Measurements from ENCODE around the gene SPATS2.

SPATS2 gene

DNA sequence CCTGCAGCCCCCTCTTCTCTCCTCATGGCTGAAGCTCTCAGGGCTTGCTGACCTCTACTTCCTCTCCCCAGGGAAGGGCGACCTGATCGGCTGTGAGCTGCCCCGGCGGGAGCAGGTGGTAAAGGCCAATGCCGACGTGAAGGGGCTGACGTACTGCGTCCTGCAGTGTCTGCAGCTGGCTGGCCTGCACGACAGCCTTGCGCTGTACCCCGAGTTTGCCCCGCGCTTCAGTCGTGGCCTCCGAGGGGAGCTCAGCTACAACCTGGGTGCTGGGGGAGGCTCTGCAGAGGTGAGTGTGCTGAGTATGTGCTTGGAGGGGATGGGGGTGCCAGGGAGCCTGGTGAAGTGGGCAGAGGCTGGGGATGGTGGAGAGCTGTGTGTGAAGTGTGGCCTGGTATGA lies 187.0 kb downstream of the SPATS2 start:
- peaks cover 0 to 12% (median 7%) of the 10 kb centered on the region in 4 experiments for H3K4me1 ChIP-seq (ENCODE audit: control extremely low read depth in 1 of 4, control insufficient read depth in 4 of 4, insufficient read depth in 4 of 4, low read length in 3 of 4)
- no peak overlapping the region for H3K27ac ChIP-seq (ENCODE audit: insufficient read depth in 1 of 2, low read depth in 1 of 2, low read length in 2 of 2, poor library complexity in 1 of 2, severe bottlenecking in 2 of 2)
- POLR2A ChIA-PET, result interaction anchor here (0.5 to 0.6 kb wide), 2 partner anchors 8 to 381 kb away, joined by 3 read pairs; no protein-coding TSS in a partner anchor
- peaks cover 4 to 37% (median 24%) of the 10 kb centered on the region in 4 experiments for H3K36me3 ChIP-seq (ENCODE audit: control insufficient read depth in 4 of 4, insufficient read depth in 4 of 4, low read length in 3 of 4)
- no peaks in the 10 kb centered on the region for H3K9me3 ChIP-seq (ENCODE audit: control extremely low read depth in 1 of 5, control insufficient read depth in 4 of 5, insufficient read depth in 2 of 5, low read depth in 1 of 5, low read length in 4 of 5)
- WGBS (ENCODE audit: insufficient coverage), result 97% methylated on average over 10 of the region's 15 CpGs
- DNase-seq, result no peak
- CTCF ChIA-PET, result interaction anchor here (0.6 to 19.6 kb wide), 20 partner anchors 9 to 496 kb away, joined by 3 to 223 read pairs (median 4); partner anchors contain the start of genes FAM186B, MCRS1, PRPF40B and TROAP
- H3K4me3 ChIP-seq (ENCODE audit: control insufficient read depth in 1 of 7, extremely low read depth in 1 of 7, insufficient read depth in 4 of 7, low read depth in 2 of 7, low read length in 6 of 7), result no peak overlapping the region
- H3K27me3 ChIP-seq (replicated peaks in 2 of 5; ENCODE audit: control insufficient read depth in 4 of 5, insufficient read depth in 5 of 5, low read length in 4 of 5), result peaks cover 0 to 5% (median 0%) of the 10 kb centered on the region in 5 experiments

GRCh38 chr12:49555631-49556390 lies 188.5 kb downstream of the SPATS2 start:
- WGBS (ENCODE audit: insufficient coverage), result 97% methylated on average over 15 of the region's 18 CpGs
- Histone ChIP-seq H3K36me3 (ENCODE audit: control insufficient read depth in 4 of 4, insufficient read depth in 4 of 4, low read length in 3 of 4) (peaks cover 6 to 52% (median 39%) of the 10 kb centered on the region in 4 experiments), H3K4me1 (ENCODE audit: control extremely low read depth in 1 of 4, control insufficient read depth in 4 of 4, insufficient read depth in 4 of 4, low read length in 3 of 4) (peaks cover 0 to 6% (median 4%) of the 10 kb centered on the region in 4 experiments), H3K27me3 (replicated peaks in 2 of 5; ENCODE audit: control insufficient read depth in 4 of 5, insufficient read depth in 5 of 5, low read length in 4 of 5) (no peaks in the 10 kb centered on the region), H3K27ac (ENCODE audit: insufficient read depth in 1 of 2, low read depth in 1 of 2, low read length in 2 of 2, poor library complexity in 1 of 2, severe bottlenecking in 2 of 2) (no peak overlapping the region), H3K4me3 (ENCODE audit: control insufficient read depth in 1 of 7, extremely low read depth in 1 of 7, insufficient read depth in 4 of 7, low read depth in 2 of 7, low read length in 6 of 7) (no peak overlapping the region), H3K9me3 (ENCODE audit: control extremely low read depth in 1 of 5, control insufficient read depth in 4 of 5, insufficient read depth in 2 of 5, low read depth in 1 of 5, low read length in 4 of 5) (no peaks in the 10 kb centered on the region)
- ChIA-PET POLR2A (no interaction called here), CTCF (interaction anchor here (9.7 to 19.6 kb wide), 2 partner anchors 8 to 24 kb away, joined by 107 to 223 read pairs; partner anchors contain the start of gene MCRS1)
- DNase-seq, result no peak

DNA sequence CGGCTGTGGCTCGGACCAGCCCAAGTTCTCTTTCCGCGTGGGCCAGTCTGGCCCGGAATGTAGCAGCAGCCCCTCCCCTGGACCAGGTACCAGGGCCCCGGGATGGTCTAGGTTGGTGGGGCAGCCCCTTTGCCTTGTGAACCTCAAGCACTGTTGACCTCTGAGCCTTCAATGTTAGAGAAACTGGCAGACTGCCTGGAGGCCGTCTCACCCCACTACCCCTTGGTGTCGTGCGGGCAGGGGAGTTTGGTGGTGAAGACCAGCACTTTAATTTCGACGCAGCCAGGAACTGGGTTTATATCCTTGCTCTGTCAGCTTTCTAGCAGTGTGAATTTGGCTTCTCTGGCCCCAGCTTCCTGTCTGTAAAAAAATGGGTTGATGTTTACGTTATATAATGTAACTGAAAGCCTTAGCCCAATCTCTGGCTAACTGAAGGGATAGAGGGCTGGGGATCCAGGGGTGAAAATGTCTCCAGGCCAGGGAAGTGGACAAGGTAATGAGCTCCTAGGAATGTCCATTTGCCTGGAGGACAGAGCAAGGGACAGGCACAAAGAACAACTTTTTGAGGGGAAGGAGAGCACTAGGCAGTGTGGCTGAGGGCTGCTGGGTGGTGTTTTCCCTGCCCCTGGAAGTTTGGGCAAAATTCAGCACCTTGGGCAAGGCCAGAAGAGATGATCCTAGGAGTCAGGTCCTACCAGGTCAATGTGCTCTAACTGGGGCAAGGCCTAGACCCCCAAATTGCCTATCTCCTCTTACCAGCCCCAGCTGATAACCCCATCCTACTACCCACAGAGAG lies 189.3 kb downstream of the SPATS2 start:
- POLR2A ChIA-PET, result no interaction called here
- no peak for DNase-seq
- 81% methylated on average over 12 of the region's 12 CpGs for WGBS (ENCODE audit: insufficient coverage)

GRCh38 chr12:49557187-49557916 lies 190.1 kb downstream of the SPATS2 start:
- CTCF ChIA-PET, result interaction anchor here (1.1 to 19.6 kb wide), 3 partner anchors 6 to 64 kb away, joined by 3 to 223 read pairs (median 107); partner anchors contain the start of gene MCRS1
- WGBS (ENCODE audit: insufficient coverage), result 96% methylated on average over 7 of the region's 18 CpGs
- POLR2A ChIA-PET, result no interaction called here
- Histone ChIP-seq H3K36me3 (ENCODE audit: control insufficient read depth in 4 of 4, insufficient read depth in 4 of 4, low read length in 3 of 4) (peaks cover 11 to 66% (median 49%) of the 10 kb centered on the region in 4 experiments), H3K9me3 (ENCODE audit: control extremely low read depth in 1 of 5, control insufficient read depth in 4 of 5, insufficient read depth in 2 of 5, low read depth in 1 of 5, low read length in 4 of 5) (no peaks in the 10 kb centered on the region), H3K27ac (ENCODE audit: insufficient read depth in 1 of 2, low read depth in 1 of 2, low read length in 2 of 2, poor library complexity in 1 of 2, severe bottlenecking in 2 of 2) (no peak overlapping the region), H3K4me1 (ENCODE audit: control extremely low read depth in 1 of 4, control insufficient read depth in 4 of 4, insufficient read depth in 4 of 4, low read length in 3 of 4) (peaks cover 0 to 3% (median 2%) of the 10 kb centered on the region in 4 experiments), H3K27me3 (replicated peaks in 2 of 5; ENCODE audit: control insufficient read depth in 4 of 5, insufficient read depth in 5 of 5, low read length in 4 of 5) (no peaks in the 10 kb centered on the region), H3K4me3 (ENCODE audit: control insufficient read depth in 1 of 7, extremely low read depth in 1 of 7, insufficient read depth in 4 of 7, low read depth in 2 of 7, low read length in 6 of 7) (no peak overlapping the region)
- no peak for DNase-seq

More for the DNA sequence above, 189.3 kb downstream of the SPATS2 start:
- Histone ChIP-seq H3K27ac (ENCODE audit: insufficient read depth in 1 of 2, low read depth in 1 of 2, low read length in 2 of 2, poor library complexity in 1 of 2, severe bottlenecking in 2 of 2) (no peak overlapping the region), H3K36me3 (ENCODE audit: control insufficient read depth in 4 of 4, insufficient read depth in 4 of 4, low read length in 3 of 4) (peaks cover 8 to 58% (median 45%) of the 10 kb centered on the region in 4 experiments), H3K4me3 (ENCODE audit: control insufficient read depth in 1 of 7, extremely low read depth in 1 of 7, insufficient read depth in 4 of 7, low read depth in 2 of 7, low read length in 6 of 7) (no peak overlapping the region), H3K9me3 (ENCODE audit: control extremely low read depth in 1 of 5, control insufficient read depth in 4 of 5, insufficient read depth in 2 of 5, low read depth in 1 of 5, low read length in 4 of 5) (no peaks in the 10 kb centered on the region), H3K4me1 (ENCODE audit: control extremely low read depth in 1 of 4, control insufficient read depth in 4 of 4, insufficient read depth in 4 of 4, low read length in 3 of 4) (peaks cover 0 to 6% (median 4%) of the 10 kb centered on the region in 4 experiments), H3K27me3 (replicated peaks in 2 of 5; ENCODE audit: control insufficient read depth in 4 of 5, insufficient read depth in 5 of 5, low read length in 4 of 5) (no peaks in the 10 kb centered on the region)
- CTCF ChIA-PET, result interaction anchor here (1.1 to 19.6 kb wide), 3 partner anchors 7 to 65 kb away, joined by 3 to 223 read pairs (median 107); partner anchors contain the start of gene MCRS1

DNA sequence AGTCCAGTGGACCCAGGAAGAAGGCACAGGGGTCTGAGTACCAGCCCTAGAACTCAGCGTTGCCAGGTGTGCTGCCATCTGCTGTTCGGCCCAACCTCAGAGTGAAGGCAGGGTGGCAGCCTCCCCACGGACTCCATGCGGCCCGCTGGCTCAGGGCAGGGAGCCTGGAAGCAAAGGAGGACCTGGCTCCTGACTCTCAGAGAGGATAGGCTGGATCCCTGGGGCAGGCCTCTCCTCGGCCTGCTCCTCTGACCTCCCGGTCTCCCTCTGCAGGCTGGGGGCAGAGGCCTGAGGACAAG lies 190.6 kb downstream of the SPATS2 start:
- CTCF ChIA-PET, result interaction anchor here (9.7 to 19.6 kb wide), 2 partner anchors 6 to 22 kb away, joined by 107 to 223 read pairs; partner anchors contain the start of gene MCRS1
- H3K36me3 ChIP-seq (ENCODE audit: control insufficient read depth in 4 of 4, insufficient read depth in 4 of 4, low read length in 3 of 4), result peaks cover 11 to 71% (median 53%) of the 10 kb centered on the region in 4 experiments
- DNase-seq, result no peak
- no peak overlapping the region for H3K27ac ChIP-seq (ENCODE audit: insufficient read depth in 1 of 2, low read depth in 1 of 2, low read length in 2 of 2, poor library complexity in 1 of 2, severe bottlenecking in 2 of 2)
- H3K4me1 ChIP-seq (ENCODE audit: control extremely low read depth in 1 of 4, control insufficient read depth in 4 of 4, insufficient read depth in 4 of 4, low read length in 3 of 4), result no peaks in the 10 kb centered on the region
- H3K27me3 ChIP-seq (replicated peaks in 2 of 5; ENCODE audit: control insufficient read depth in 4 of 5, insufficient read depth in 5 of 5, low read length in 4 of 5), result no peaks in the 10 kb centered on the region
- 94% methylated on average over 4 of the region's 7 CpGs for WGBS (ENCODE audit: insufficient coverage)
- H3K9me3 ChIP-seq (ENCODE audit: control extremely low read depth in 1 of 5, control insufficient read depth in 4 of 5, insufficient read depth in 2 of 5, low read depth in 1 of 5, low read length in 4 of 5), result no peaks in the 10 kb centered on the region
- H3K4me3 ChIP-seq (ENCODE audit: control insufficient read depth in 1 of 7, extremely low read depth in 1 of 7, insufficient read depth in 4 of 7, low read depth in 2 of 7, low read length in 6 of 7), result no peak overlapping the region
- POLR2A ChIA-PET, result interaction anchor here (0.7 kb wide), 1 partner anchor 18 kb away, joined by 4 read pairs; no protein-coding TSS in a partner anchor

DNA sequence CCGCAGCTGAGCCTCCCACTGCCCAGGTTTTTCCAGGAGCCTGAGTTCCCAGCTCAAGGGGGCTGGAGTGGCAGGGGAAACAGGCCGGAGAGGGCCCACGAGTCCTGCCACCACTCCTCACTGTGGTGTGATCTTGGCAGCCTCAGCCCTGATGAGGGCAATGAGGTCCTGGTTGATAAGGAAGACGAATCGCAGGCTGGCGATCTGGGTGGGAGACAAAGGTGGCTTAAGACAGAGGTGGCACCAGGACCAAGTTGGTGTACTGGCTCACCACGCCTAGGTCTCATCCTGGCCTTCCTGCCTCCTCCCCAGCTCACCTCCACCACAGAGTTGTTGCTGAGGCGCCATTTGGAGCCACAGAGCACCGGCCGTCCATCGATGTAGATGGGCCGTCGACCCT lies 191.3 kb downstream of the SPATS2 start:
- Histone ChIP-seq H3K4me1 (ENCODE audit: control extremely low read depth in 1 of 4, control insufficient read depth in 4 of 4, insufficient read depth in 4 of 4, low read length in 3 of 4) (no peaks in the 10 kb centered on the region), H3K27ac (ENCODE audit: insufficient read depth in 1 of 2, low read depth in 1 of 2, low read length in 2 of 2, poor library complexity in 1 of 2, severe bottlenecking in 2 of 2) (no peak overlapping the region), H3K36me3 (ENCODE audit: control insufficient read depth in 4 of 4, insufficient read depth in 4 of 4, low read length in 3 of 4) (peaks cover 14 to 78% (median 59%) of the 10 kb centered on the region in 4 experiments), H3K9me3 (ENCODE audit: control extremely low read depth in 1 of 5, control insufficient read depth in 4 of 5, insufficient read depth in 2 of 5, low read depth in 1 of 5, low read length in 4 of 5) (no peaks in the 10 kb centered on the region), H3K27me3 (replicated peaks in 2 of 5; ENCODE audit: control insufficient read depth in 4 of 5, insufficient read depth in 5 of 5, low read length in 4 of 5) (no peaks in the 10 kb centered on the region), H3K4me3 (ENCODE audit: control insufficient read depth in 1 of 7, extremely low read depth in 1 of 7, insufficient read depth in 4 of 7, low read depth in 2 of 7, low read length in 6 of 7) (no peak overlapping the region)
- ChIA-PET CTCF (interaction anchor here (1.2 to 19.6 kb wide), 2 partner anchors 21 to 30 kb away, joined by 3 to 223 read pairs; no protein-coding TSS in a partner anchor), POLR2A (interaction anchor here (0.7 kb wide), 1 partner anchor 19 kb away, joined by 4 read pairs; no protein-coding TSS in a partner anchor)
- WGBS (ENCODE audit: insufficient coverage), result 96% methylated on average over 11 of the region's 13 CpGs
- DNase-seq, result no peak

Measured in common myeloid progenitor, CD34-positive (primary cell).